Measurements from ENCODE around the gene ADAMTSL3.
"Not testable (repeated sequence)": the region's sequence is repeated elsewhere in the genome, so short reads cannot be mapped to it uniquely, and the experiment has no call there.

The ADAMTSL3 gene

GRCh38 chr15:83928392-83928734, 274.4 kb downstream of the ADAMTSL3 start:
- DNase-seq, result no peak

GRCh38 chr15:83928878-83929418, 275.0 kb downstream of the ADAMTSL3 start:
- no peak for DNase-seq

GRCh38 chr15:83929619-83930018, 275.7 kb downstream of the ADAMTSL3 start:
- DNase-seq, result no peak

- DNase-seq, result no peak
These were observed 276.7 kb downstream of the ADAMTSL3 start for GRCh38 chr15:83930392-83931212.

GRCh38 chr15:83935774-83936173, 281.9 kb downstream of the ADAMTSL3 start:
- no peak for DNase-seq

- DNase-seq, result no peak
These were observed 286.2 kb downstream of the ADAMTSL3 start for GRCh38 chr15:83940136-83940535.

GRCh38 chr15:83943043-83943442, 289.1 kb downstream of the ADAMTSL3 start:
- DNase-seq, result no peak

GRCh38 chr15:83943849-83944404, 290.0 kb downstream of the ADAMTSL3 start:
- DNase-seq, result no peak

GRCh38 chr15:83947156-83947555, 293.2 kb downstream of the ADAMTSL3 start:
- no peak for DNase-seq

- no peak for DNase-seq
These were observed 300.6 kb downstream of the ADAMTSL3 start for GRCh38 chr15:83954506-83954905.

- no peak for DNase-seq
These were observed 301.9 kb downstream of the ADAMTSL3 start for GRCh38 chr15:83955806-83956265.

GRCh38 chr15:83956887-83957286, 303.0 kb downstream of the ADAMTSL3 start:
- DNase-seq, result no peak

- no peak for DNase-seq
These were observed 305.6 kb downstream of the ADAMTSL3 start for GRCh38 chr15:83959477-83959876.

GRCh38 chr15:83960192-83960829, 306.4 kb downstream of the ADAMTSL3 start:
- DNase-seq, result no peak

- DNase-seq, result no peak
These were observed 307.4 kb downstream of the ADAMTSL3 start for GRCh38 chr15:83961311-83961710.

GRCh38 chr15:83964967-83965366, 311.0 kb downstream of the ADAMTSL3 start:
- not testable (repeated sequence) for DNase-seq

- no peak for DNase-seq
These were observed 316.5 kb downstream of the ADAMTSL3 start for GRCh38 chr15:83970295-83970890.

- no peak for DNase-seq
These were observed 318.1 kb downstream of the ADAMTSL3 start for GRCh38 chr15:83971992-83972391.

GRCh38 chr15:83973816-83974215, 319.9 kb downstream of the ADAMTSL3 start:
- peak; percentile 2 to 21 for DNase-seq

- DNase-seq, result no peak
These were observed 324.1 kb downstream of the ADAMTSL3 start for GRCh38 chr15:83977992-83978391.

GRCh38 chr15:83978588-83978987, 324.7 kb downstream of the ADAMTSL3 start:
- DNase-seq, result no peak

GRCh38 chr15:83980637-83981036, 326.7 kb downstream of the ADAMTSL3 start:
- no peak for DNase-seq

- no peak for DNase-seq
These were observed 328.8 kb downstream of the ADAMTSL3 start for GRCh38 chr15:83982748-83983147.

Data from Kasumi-1 (cell line).